GM23338 (cell line): Measurements from ENCODE around the gene COQ6. TPM values are rescaled to one million over a fixed set of nuclear protein-coding genes. Genes with fewer than 3 reads are reported as not detected.

ENCODE experiments used
- ATAC-seq: fragments of 200-7000 bp; cut with Tn5 transposase; 3 replicates; pipeline ENCODE4 v1.9.1; 2020
- DNase-seq: peaks from one replicate; pipeline ENCODE4 v3.0.0-alpha.2; 2015; ENCODE audit warnings: low spot score
- H2AFZ ChIP-seq: fragments of 200-600 bp; sonication (generic); 2 replicates; pipeline ENCODE4 v1.8.0; 2016; ENCODE audit warnings: antibody characterized with exemption, mild to moderate bottlenecking, moderate library complexity
- H3F3A ChIP-seq: fragments of 200-600 bp; sonication (generic); replicated peaks from 2 replicates; pipeline ENCODE4 v1.8.0; 2017; ENCODE audit warnings: antibody characterized with exemption, mixed run types, low read depth
- H3K27ac ChIP-seq: fragments of 200-600 bp; sonication (generic); 2 replicates; pipeline ENCODE4 v1.6.1; 2016; ENCODE audit warnings: low read depth
- H3K27me3 ChIP-seq: fragments of 200-600 bp; sonication (generic); 2 replicates; pipeline ENCODE4 v1.8.0; 2016; ENCODE audit warnings: mild to moderate bottlenecking, mixed run types, moderate library complexity; ENCODE audit not compliant: insufficient read depth
- H3K36me3 ChIP-seq: fragments of 200-600 bp; sonication (generic); 2 replicates; pipeline ENCODE4 v1.8.0; 2016; ENCODE audit warnings: mild to moderate bottlenecking; ENCODE audit not compliant: insufficient read depth
- H3K4me1 ChIP-seq: fragments of 200-600 bp; sonication (generic); 2 replicates; pipeline ENCODE4 v1.8.0; 2016; ENCODE audit warnings: mild to moderate bottlenecking, moderate library complexity; ENCODE audit not compliant: insufficient read depth
- H3K4me2 ChIP-seq: fragments of 200-600 bp; sonication (generic); 2 replicates; pipeline ENCODE4 v1.7.1; 2017; ENCODE audit warnings: mixed run types
- H3K4me3 ChIP-seq: fragments of 200-600 bp; sonication (generic); 2 replicates; pipeline ENCODE4 v1.6.1; 2016; ENCODE audit warnings: mixed run types
- H3K79me2 ChIP-seq: fragments of 200-600 bp; sonication (generic); replicated peaks from 2 replicates; pipeline ENCODE4 v1.8.0; 2017; ENCODE audit warnings: mild to moderate bottlenecking; ENCODE audit not compliant: insufficient read depth
- H3K9me2 ChIP-seq: fragments of 200-600 bp; sonication (generic); 2 replicates; pipeline ENCODE4 v1.8.0; 2017; ENCODE audit not compliant: insufficient read depth
- H4K20me1 ChIP-seq: fragments of 200-600 bp; sonication (generic); replicated peaks from 2 replicates; pipeline ENCODE4 v1.8.0; 2017; ENCODE audit warnings: mild to moderate bottlenecking; ENCODE audit not compliant: insufficient read depth
- H3K27ac Mint-ChIP-seq: 2 replicates; pipeline ENCODE4 v1.8.0; 2020; ENCODE audit warnings: inconsistent platforms, mild to moderate bottlenecking, moderate library complexity, mixed read lengths
- H3K27me3 Mint-ChIP-seq: 3 replicates; pipeline ENCODE4 v1.8.0; 2022; ENCODE audit warnings: low read depth, mild to moderate bottlenecking, moderate library complexity, mixed read lengths, inconsistent platforms; ENCODE audit not compliant: insufficient read depth, poor library complexity
- H3K36me3 Mint-ChIP-seq: 3 replicates; pipeline ENCODE4 v1.8.0; 2021; ENCODE audit warnings: low read depth, mild to moderate bottlenecking, inconsistent platforms, moderate library complexity, mixed read lengths
- H3K4me1 Mint-ChIP-seq: 3 replicates; pipeline ENCODE4 v1.8.0; 2020; ENCODE audit warnings: mild to moderate bottlenecking, inconsistent platforms, mixed read lengths
- H3K4me3 Mint-ChIP-seq: 3 replicates; pipeline ENCODE4 v1.8.0; 2021; ENCODE audit warnings: moderate library complexity, mild to moderate bottlenecking, inconsistent platforms, mixed read lengths
- H3K9me3 Mint-ChIP-seq: 3 replicates; pipeline ENCODE4 v1.8.0; 2020; ENCODE audit warnings: moderate library complexity, mild to moderate bottlenecking, inconsistent platforms, mixed read lengths
- CREB1 ChIP-seq: fragments of 250-450 bp; sonication (Bioruptor Pico); IDR thresholded peaks from 2 replicates; pipeline ENCODE4 v1.5.0; 2020; ENCODE audit warnings: low read depth, mild to moderate bottlenecking, moderate library complexity
- CTCF ChIP-seq, 2 experiments: fragments of 200-600 bp in 1 of 2; sonication (generic) in 1 of 2; conservative IDR thresholded peaks; 2 replicates each; pipeline versions ENCODE4 v1.5.1 to v1.6.1; 2016 to 2017; ENCODE audit warnings: antibody characterized with exemption in 2 of 2, low read depth in 2 of 2, mild to moderate bottlenecking in 2 of 2, moderate library complexity in 1 of 2
- EZH2 ChIP-seq: fragments of 200-600 bp; sonication (generic); IDR thresholded peaks from one replicate; pipeline ENCODE4 v1.8.0; 2017; ENCODE audit warnings: antibody characterized with exemption, mild to moderate bottlenecking, low read depth; ENCODE audit not compliant: unreplicated experiment
- NANOG ChIP-seq: IDR thresholded peaks from 2 replicates; pipeline ENCODE4 v1.6.1; 2016; ENCODE audit warnings: antibody characterized with exemption, borderline replicate concordance
- REST ChIP-seq: IDR thresholded peaks from one replicate; pipeline ENCODE4 v1.6.1; 2018; ENCODE audit warnings: antibody characterized with exemption; ENCODE audit not compliant: unreplicated experiment
- STAT1 ChIP-seq: IDR thresholded peaks from one replicate; pipeline ENCODE4 v1.6.1; 2016; ENCODE audit warnings: antibody characterized with exemption; ENCODE audit not compliant: unreplicated experiment
- ZNF114 ChIP-seq: fragments of 250-450 bp; sonication (Bioruptor Pico); IDR thresholded peaks from 2 replicates; pipeline ENCODE4 v1.5.0; 2020; ENCODE audit warnings: mild to moderate bottlenecking, moderate library complexity
- ZNF331 ChIP-seq: fragments of 250-450 bp; sonication (Bioruptor Pico); IDR thresholded peaks from 2 replicates; pipeline ENCODE4 v1.5.0; 2020; ENCODE audit warnings: low read depth, mild to moderate bottlenecking, moderate library complexity
- ZNF462 ChIP-seq: fragments of 250-450 bp; sonication (Bioruptor Pico); IDR thresholded peaks from 2 replicates; pipeline ENCODE4 v1.5.0; 2020; ENCODE audit warnings: mild to moderate bottlenecking, moderate library complexity
- polyA plus RNA-seq: library from polyadenylated mRNA; unstranded; fragments of >200 nt; fragmentation: Nextera tagmentation; extraction: Ambion mirVana; gene quantifications from 2 replicates; pipeline ENCODE4 v1.2.1, GENCODE V29; 2016
- total RNA-seq: library from RNA; depleted of rRNA; stranded (reverse); fragments of >200 nt; shearing (Covaris generic); gene quantifications from 2 replicates; pipeline ENCODE4 v1.2.3, GENCODE V29; 2014

Gene COQ6
- total and polyA plus RNA-seq, 2 experiments from 2014 or later, result 6.8 to 13.8 TPM

- Histone ChIP-seq H3F3A (no peaks in the 10 kb centered on the region), H4K20me1 (no peaks in the 10 kb centered on the region; the same call in 1 of the 2 replicates), H3K36me3 (no peaks in the 10 kb centered on the region), H3K4me1 (no peaks in the 10 kb centered on the region), H2AFZ (no peak overlapping the region), H3K27ac (no peak overlapping the region), H3K4me3 (no peak overlapping the region), H3K9me2 (no peaks in the 10 kb centered on the region), H3K27me3 (no peaks in the 10 kb centered on the region), H3K4me2 (no peak overlapping the region), H3K79me2 (no peaks in the 10 kb centered on the region)
- H3K27me3 Mint-ChIP-seq, result no peaks in the 10 kb centered on the region
- H3K27ac Mint-ChIP-seq, result no peak overlapping the region
- no peak overlapping the region for H3K4me3 Mint-ChIP-seq
- H3K36me3 Mint-ChIP-seq, result peaks cover 27% of the 10 kb centered on the region; the same call in 2 of the 3 replicates
- TF ChIP-seq CTCF (conservative IDR thresholded peaks at IDR 0.05; ENCODE audit: low read depth in 2 of 2), result no peak
- no peak for TF ChIP-seq ZNF462
- TF ChIP-seq NANOG, result no peak
- TF ChIP-seq CREB1 (CRISPR knock-in tag), result no peak
- TF ChIP-seq STAT1, result no peak
- no peak for TF ChIP-seq ZNF331 (CRISPR knock-in tag)
- TF ChIP-seq REST, result no peak
- no peak for TF ChIP-seq ZNF114 (CRISPR knock-in tag)
- TF ChIP-seq EZH2, result no peak
- no peak for ATAC-seq
- H3K9me3 Mint-ChIP-seq, result no peaks in the 10 kb centered on the region
- no peak for DNase-seq
- H3K4me1 Mint-ChIP-seq, result no peaks in the 10 kb centered on the region
Observed at GRCh38 chr14:73961192-73961591, 11.1 kb downstream of the COQ6 start.
